ENCODE results near the gene GPR55. TPM values are rescaled to one million over a fixed set of nuclear protein-coding genes. Genes with fewer than 3 reads are reported as not detected.

GPR55 gene
- total and polyA plus RNA-seq, 10 of the 15 experiments (the other 5 are each of a cell fraction or from before 2014, with no cell fraction given): 2.1 to 30.1 (median 16.2) TPM

- no peak overlapping the region for H3K4me2 ChIP-seq (ENCODE audit: control insufficient read depth, insufficient read depth)
- no peaks in the 10 kb centered on the region for H3K9me3 ChIP-seq (replicated peaks; ENCODE audit: control insufficient read depth, insufficient read depth, low read length)
- no TSS peak for BruUV-seq (replicated peaks)
- H4K20me1 ChIP-seq (ENCODE audit: control insufficient read depth, insufficient read depth): peaks cover 4% of the 10 kb centered on the region; the same call in 1 of the 2 replicates
- no peak overlapping the region for H3K9ac ChIP-seq (ENCODE audit: control insufficient read depth, insufficient read depth, low read length)
- H3K27ac ChIP-seq (ENCODE audit: control insufficient read depth, insufficient read depth): no peak overlapping the region
- CTCF ChIA-PET: interaction anchor here (0.7 kb wide), 1 partner anchor 336 kb away, joined by 3 read pairs; no protein-coding TSS in a partner anchor
- in situ Hi-C loops (cut with MboI): no loop called here
- H3K79me2 ChIP-seq (ENCODE audit: control insufficient read depth, insufficient read depth, low read length): peaks cover 40% of the 10 kb centered on the region
- 96% methylated on average over 18 of the region's 18 CpGs for WGBS (ENCODE audit: insufficient coverage, insufficient replicate concordance, low lambda C conversion rate, missing lambda C conversion rate)
- DNase-seq (ENCODE audit: low read depth, low spot score) (no peak), ATAC-seq (no peak), FAIRE-seq (no peak)
- no peaks in the 10 kb centered on the region for H3K27me3 ChIP-seq (replicated peaks in 1 of 2; ENCODE audit: control insufficient read depth in 2 of 2, insufficient read depth in 2 of 2, low read length in 1 of 2)
- intact Hi-C loops (cut with micrococcal nuclease; ENCODE audit: unreplicated experiment): no loop called here
- no peak overlapping the region for H3K4me3 ChIP-seq
- SMC1A ChIA-PET (ENCODE audit: uncharacterized antibody, unreplicated experiment): interaction anchor here (1.1 to 7.8 kb wide), 3 partner anchors 14 to 86 kb away, joined by 4 to 59 read pairs (median 42); partner anchors contain the start of gene GPR55
- no peak overlapping the region for H2AFZ ChIP-seq (ENCODE audit: control insufficient read depth, low read depth, low read length)
- POLR2A ChIA-PET: no interaction called here
- RAD21 ChIA-PET (ENCODE audit: unreplicated experiment): no interaction called here
- peaks cover 23 to 41% of the 10 kb centered on the region in 2 experiments for H3K36me3 ChIP-seq (ENCODE audit: control insufficient read depth in 2 of 2, insufficient read depth in 2 of 2, low read length in 1 of 2)
- TF ChIP-seq RAD51 (IDR thresholded peaks at IDR 0.05) (no peak), HSF1 (IDR thresholded peaks at IDR 0.05; ENCODE audit: low read depth, low read length) (no peak), PML (IDR thresholded peaks at IDR 0.05; ENCODE audit: low read length) (no peak), RELA (IDR thresholded peaks at IDR 0.05; ENCODE audit: borderline replicate concordance, partially characterized antibody) (no peak), BCL11A (IDR thresholded peaks at IDR 0.05; ENCODE audit: low read depth, low read length) (no peak), ZNF622 (IDR thresholded peaks at IDR 0.05) (no peak), EGR1 (IDR thresholded peaks at IDR 0.05; ENCODE audit: borderline replicate concordance in 1 of 2, low read depth in 2 of 2, low read length in 2 of 2) (no peak), BHLHE40 (IDR thresholded peaks at IDR 0.05; ENCODE audit: borderline replicate concordance in 1 of 2, low read depth in 2 of 2, low read length in 1 of 2) (no peak), SKIL (IDR thresholded peaks at IDR 0.05; ENCODE audit: low read depth, poor library complexity, severe bottlenecking) (no peak), MEF2B (IDR thresholded peaks at IDR 0.05; ENCODE audit: partially characterized antibody, poor library complexity, severe bottlenecking) (no peak), MYB (IDR thresholded peaks at IDR 0.05; ENCODE audit: borderline replicate concordance, low read depth, low read length) (no peak), ASH2L (IDR thresholded peaks at IDR 0.05; ENCODE audit: borderline replicate concordance, low read depth) (no peak), BRCA1 (IDR thresholded peaks at IDR 0.05; ENCODE audit: low read depth, low read length) (no peak), RB1 (IDR thresholded peaks at IDR 0.05; ENCODE audit: borderline replicate concordance) (no peak)
- TF ChIP-seq, protein P1, sequence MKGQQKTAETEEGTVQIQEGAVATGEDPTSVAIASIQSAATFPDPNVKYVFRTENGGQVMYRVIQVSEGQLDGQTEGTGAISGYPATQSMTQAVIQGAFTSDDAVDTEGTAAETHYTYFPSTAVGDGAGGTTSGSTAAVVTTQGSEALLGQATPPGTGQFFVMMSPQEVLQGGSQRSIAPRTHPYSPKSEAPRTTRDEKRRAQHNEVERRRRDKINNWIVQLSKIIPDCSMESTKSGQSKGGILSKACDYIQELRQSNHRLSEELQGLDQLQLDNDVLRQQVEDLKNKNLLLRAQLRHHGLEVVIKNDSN (IDR thresholded peaks at IDR 0.05; ENCODE audit: borderline replicate concordance, extremely low read length, insufficient read depth, low read depth, low read length): no peak
- peaks cover 17% of the 10 kb centered on the region for H3K4me1 ChIP-seq (ENCODE audit: control insufficient read depth, insufficient read depth, low read length)
These were observed 15.0 kb downstream of the GPR55 start for GRCh38 chr2:230909841-230910545.
